HG02588 (cell line): Measurements from ENCODE around the gene WNT6.

Experiments
- ATAC-seq: cut with Tn5 transposase; IDR thresholded peaks from one replicate; pipeline ENCODE4 v1.9.1; 2021; ENCODE audit warnings: mild to moderate bottlenecking, moderate library complexity; ENCODE audit not compliant: unreplicated experiment

WNT6 gene

GRCh38 chr2:218859556-218859987 is at the start of gene WNT6:
Gene WNT6, plus strand, starts transcription at chr2:218859805. Its CDS starts 233 bp downstream, at chr2:218860038.
- no peak for ATAC-seq

- no peak for ATAC-seq
Measured at GRCh38 chr2:218810256-218810655, 49.3 kb upstream of the WNT6 start.

GRCh38 chr2:218811382-218811781 is 48.2 kb upstream of the WNT6 start:
- no peak for ATAC-seq

- ATAC-seq = no peak
Measured at GRCh38 chr2:218812096-218812815, 47.3 kb upstream of the WNT6 start.

- ATAC-seq = no peak
Measured at GRCh38 chr2:218812861-218813260, 46.7 kb upstream of the WNT6 start.

GRCh38 chr2:218813771-218814460 is 45.7 kb upstream of the WNT6 start:
- no peak for ATAC-seq

GRCh38 chr2:218814540-218815243 is 44.9 kb upstream of the WNT6 start:
- ATAC-seq = no peak

- ATAC-seq = no peak
Measured at GRCh38 chr2:218815244-218815637, 44.4 kb upstream of the WNT6 start.

GRCh38 chr2:218815649-218816048 is 44.0 kb upstream of the WNT6 start:
- no peak for ATAC-seq

- ATAC-seq = no peak
Measured at GRCh38 chr2:218816561-218817011, 43.0 kb upstream of the WNT6 start.

- ATAC-seq = no peak
Measured at GRCh38 chr2:218819093-218819492, 40.5 kb upstream of the WNT6 start.

- no peak for ATAC-seq
Measured at GRCh38 chr2:218820746-218821369, 38.7 kb upstream of the WNT6 start.

- ATAC-seq = no peak
Measured at GRCh38 chr2:218821605-218822211, 37.9 kb upstream of the WNT6 start.

- no peak for ATAC-seq
Measured at GRCh38 chr2:218822622-218823021, 37.0 kb upstream of the WNT6 start.

GRCh38 chr2:218823196-218823855 is 36.3 kb upstream of the WNT6 start:
- ATAC-seq = no peak

- ATAC-seq = no peak
Measured at GRCh38 chr2:218824004-218824403, 35.6 kb upstream of the WNT6 start.

GRCh38 chr2:218826791-218827190 is 32.8 kb upstream of the WNT6 start:
- no peak for ATAC-seq

GRCh38 chr2:218827701-218828476 is 31.7 kb upstream of the WNT6 start:
- no peak for ATAC-seq

GRCh38 chr2:218828477-218828778 is 31.2 kb upstream of the WNT6 start:
- ATAC-seq = no peak
